Measurements from ENCODE around the gene TMEM273.
"Not testable (repeated sequence)": the region's sequence is repeated elsewhere in the genome, so short reads cannot be mapped to it uniquely, and the experiment has no call there.

TMEM273 gene

GRCh38 chr10:49197171-49197570 lies 9.0 kb upstream of the TMEM273 start:
- no peak for ATAC-seq
- no peak for TF ChIP-seq ESRRG (CRISPR knock-in tag; IDR thresholded peaks at IDR 0.05)
- TF ChIP-seq POU6F1 (CRISPR knock-in tag; IDR thresholded peaks at IDR 0.05; ENCODE audit: borderline replicate concordance, low read depth) = no peak
- TF ChIP-seq ISL1 (CRISPR knock-in tag; IDR thresholded peaks at IDR 0.05) = no peak
- no peak for TF ChIP-seq OSR1 (CRISPR knock-in tag; IDR thresholded peaks at IDR 0.05)
- TF ChIP-seq SNAI2 (CRISPR knock-in tag; IDR thresholded peaks at IDR 0.05) = no peak
- no peak for TF ChIP-seq ZNF8 (CRISPR knock-in tag; IDR thresholded peaks at IDR 0.05)
- no peak for TF ChIP-seq TOX (CRISPR knock-in tag; IDR thresholded peaks at IDR 0.05; ENCODE audit: borderline replicate concordance)

- ATAC-seq = not testable (repeated sequence)
Measured at GRCh38 chr10:49195864-49196263, 7.7 kb upstream of the TMEM273 start.

DNA sequence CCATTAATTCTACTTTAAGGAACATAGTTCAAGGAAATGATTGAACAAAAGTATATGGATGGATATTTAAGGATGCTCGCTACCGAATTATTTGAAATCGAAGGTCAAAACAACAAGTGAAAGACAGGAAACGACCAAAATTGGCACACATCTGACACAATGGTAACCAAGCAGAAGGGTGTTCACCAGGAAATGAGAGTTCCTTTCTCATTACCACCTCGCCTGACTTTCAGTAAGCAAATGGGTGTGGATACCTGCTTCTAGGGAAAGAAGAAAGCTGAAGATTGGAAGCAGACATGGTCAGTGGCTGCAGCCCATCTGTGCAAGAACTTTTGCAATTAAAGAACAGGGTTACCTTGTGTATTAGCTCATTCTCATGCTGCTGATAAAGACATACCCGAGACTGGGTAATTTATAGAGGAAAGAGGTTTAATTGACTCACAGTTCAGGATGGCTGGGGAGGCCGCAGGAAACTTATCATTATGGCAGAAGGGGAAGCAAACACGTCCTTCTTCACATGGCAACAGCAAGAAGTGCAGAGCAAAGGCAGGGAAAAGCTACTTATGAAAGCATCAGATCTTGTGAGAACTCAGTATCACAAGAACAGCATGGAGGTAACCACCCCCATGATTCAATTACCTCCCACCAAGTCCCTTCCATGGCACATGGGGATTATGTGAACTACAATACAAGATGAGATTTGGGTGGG lies 6.2 kb upstream of the TMEM273 start:
- ATAC-seq = no peak
- TF ChIP-seq CSDC2 (CRISPR knock-in tag; IDR thresholded peaks at IDR 0.05) (no peak), ZC3H10 (CRISPR knock-in tag; IDR thresholded peaks at IDR 0.05) (no peak), RARB (CRISPR knock-in tag; IDR thresholded peaks at IDR 0.05) (no peak), ZNF565 (CRISPR knock-in tag; conservative IDR thresholded peaks at IDR 0.05; ENCODE audit: low read depth) (no peak), CREB5 (CRISPR knock-in tag; IDR thresholded peaks at IDR 0.05; ENCODE audit: low read depth) (no peak), GLIS3 (CRISPR knock-in tag; IDR thresholded peaks at IDR 0.05) (no peak), TOX (CRISPR knock-in tag; IDR thresholded peaks at IDR 0.05; ENCODE audit: borderline replicate concordance) (no peak), OSR1 (CRISPR knock-in tag; IDR thresholded peaks at IDR 0.05) (no peak), ESRRG (CRISPR knock-in tag; IDR thresholded peaks at IDR 0.05) (no peak), TCF4 (CRISPR knock-in tag; IDR thresholded peaks at IDR 0.05; ENCODE audit: borderline replicate concordance) (no peak), PPARA (CRISPR knock-in tag; IDR thresholded peaks at IDR 0.05; ENCODE audit: borderline replicate concordance) (no peak), BACH2 (CRISPR knock-in tag; IDR thresholded peaks at IDR 0.05; ENCODE audit: borderline replicate concordance) (no peak), ARNTL (CRISPR knock-in tag; IDR thresholded peaks at IDR 0.05; ENCODE audit: borderline replicate concordance, low read depth) (no peak), ZNF70 (CRISPR knock-in tag; IDR thresholded peaks at IDR 0.05) (no peak), ZFP3 (CRISPR knock-in tag; IDR thresholded peaks at IDR 0.05) (no peak), ISL1 (CRISPR knock-in tag; IDR thresholded peaks at IDR 0.05) (no peak)
- TF ChIP-seq, protein P1, sequence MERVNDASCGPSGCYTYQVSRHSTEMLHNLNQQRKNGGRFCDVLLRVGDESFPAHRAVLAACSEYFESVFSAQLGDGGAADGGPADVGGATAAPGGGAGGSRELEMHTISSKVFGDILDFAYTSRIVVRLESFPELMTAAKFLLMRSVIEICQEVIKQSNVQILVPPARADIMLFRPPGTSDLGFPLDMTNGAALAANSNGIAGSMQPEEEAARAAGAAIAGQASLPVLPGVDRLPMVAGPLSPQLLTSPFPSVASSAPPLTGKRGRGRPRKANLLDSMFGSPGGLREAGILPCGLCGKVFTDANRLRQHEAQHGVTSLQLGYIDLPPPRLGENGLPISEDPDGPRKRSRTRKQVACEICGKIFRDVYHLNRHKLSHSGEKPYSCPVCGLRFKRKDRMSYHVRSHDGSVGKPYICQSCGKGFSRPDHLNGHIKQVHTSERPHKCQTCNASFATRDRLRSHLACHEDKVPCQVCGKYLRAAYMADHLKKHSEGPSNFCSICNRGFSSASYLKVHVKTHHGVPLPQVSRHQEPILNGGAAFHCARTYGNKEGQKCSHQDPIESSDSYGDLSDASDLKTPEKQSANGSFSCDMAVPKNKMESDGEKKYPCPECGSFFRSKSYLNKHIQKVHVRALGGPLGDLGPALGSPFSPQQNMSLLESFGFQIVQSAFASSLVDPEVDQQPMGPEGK (CRISPR knock-in tag; IDR thresholded peaks at IDR 0.05; ENCODE audit: borderline replicate concordance) = no peak

DNA sequence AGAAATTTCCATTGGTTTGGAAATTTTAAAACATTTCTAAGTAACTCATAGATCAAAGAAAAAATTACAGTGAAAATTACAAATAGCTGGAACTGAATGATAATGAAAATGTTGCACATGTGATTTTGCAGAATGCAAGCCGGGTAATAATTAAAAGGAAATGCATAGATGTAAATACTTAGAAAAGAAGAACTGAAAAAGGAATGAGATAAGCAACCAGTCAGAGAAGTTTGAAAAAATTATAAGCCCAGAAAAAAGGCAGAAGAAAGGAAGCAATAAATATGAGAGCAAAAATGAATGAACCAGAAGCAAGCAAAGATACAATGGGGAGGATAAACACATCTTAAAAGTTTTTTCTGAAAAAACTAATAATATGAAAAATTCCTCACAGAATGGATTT lies 3.2 kb upstream of the TMEM273 start:
- TF ChIP-seq ESRRG (CRISPR knock-in tag; IDR thresholded peaks at IDR 0.05) (no peak), CSRNP3 (CRISPR knock-in tag; IDR thresholded peaks at IDR 0.05) (no peak), ARNTL (CRISPR knock-in tag; IDR thresholded peaks at IDR 0.05; ENCODE audit: borderline replicate concordance, low read depth) (no peak), ZFP3 (CRISPR knock-in tag; IDR thresholded peaks at IDR 0.05) (no peak), ISL1 (CRISPR knock-in tag; IDR thresholded peaks at IDR 0.05) (no peak), ZNF70 (CRISPR knock-in tag; IDR thresholded peaks at IDR 0.05) (no peak), SNAI2 (CRISPR knock-in tag; IDR thresholded peaks at IDR 0.05) (no peak), PPARA (CRISPR knock-in tag; IDR thresholded peaks at IDR 0.05; ENCODE audit: borderline replicate concordance) (no peak), CREB5 (CRISPR knock-in tag; IDR thresholded peaks at IDR 0.05; ENCODE audit: low read depth) (no peak), TSHZ2 (CRISPR knock-in tag; IDR thresholded peaks at IDR 0.05) (no peak), ZNF565 (CRISPR knock-in tag; conservative IDR thresholded peaks at IDR 0.05; ENCODE audit: low read depth) (no peak), POU6F1 (CRISPR knock-in tag; IDR thresholded peaks at IDR 0.05; ENCODE audit: borderline replicate concordance, low read depth) (no peak), CSDC2 (CRISPR knock-in tag; IDR thresholded peaks at IDR 0.05) (no peak), ZC3H10 (CRISPR knock-in tag; IDR thresholded peaks at IDR 0.05) (no peak), RARB (CRISPR knock-in tag; IDR thresholded peaks at IDR 0.05) (no peak)
- ATAC-seq = no peak

Measured in SK-N-SH treated with all-trans-retinoic acid at 6 μM for 48 hours (cell line).